Measurements from ENCODE around the gene UNC13D.
"Not testable (repeated sequence)": the region's sequence is repeated elsewhere in the genome, so short reads cannot be mapped to it uniquely, and the experiment has no call there.

Gene UNC13D

GRCh38 chr17:75843577-75844529 lies at the start of gene UNC13D:
Gene UNC13D, minus strand, starts transcription at chr17:75844404. Its CDS starts 67 bp downstream, at chr17:75844337.
- in situ Hi-C loops (cut with MboI; ENCODE audit: low sequenced_read_pairs), result no loop called here

- in situ Hi-C loops (cut with MboI; ENCODE audit: low sequenced_read_pairs), result no loop called here
Observed at GRCh38 chr17:75893305-75894048, 49.3 kb upstream of the UNC13D start.

DNA sequence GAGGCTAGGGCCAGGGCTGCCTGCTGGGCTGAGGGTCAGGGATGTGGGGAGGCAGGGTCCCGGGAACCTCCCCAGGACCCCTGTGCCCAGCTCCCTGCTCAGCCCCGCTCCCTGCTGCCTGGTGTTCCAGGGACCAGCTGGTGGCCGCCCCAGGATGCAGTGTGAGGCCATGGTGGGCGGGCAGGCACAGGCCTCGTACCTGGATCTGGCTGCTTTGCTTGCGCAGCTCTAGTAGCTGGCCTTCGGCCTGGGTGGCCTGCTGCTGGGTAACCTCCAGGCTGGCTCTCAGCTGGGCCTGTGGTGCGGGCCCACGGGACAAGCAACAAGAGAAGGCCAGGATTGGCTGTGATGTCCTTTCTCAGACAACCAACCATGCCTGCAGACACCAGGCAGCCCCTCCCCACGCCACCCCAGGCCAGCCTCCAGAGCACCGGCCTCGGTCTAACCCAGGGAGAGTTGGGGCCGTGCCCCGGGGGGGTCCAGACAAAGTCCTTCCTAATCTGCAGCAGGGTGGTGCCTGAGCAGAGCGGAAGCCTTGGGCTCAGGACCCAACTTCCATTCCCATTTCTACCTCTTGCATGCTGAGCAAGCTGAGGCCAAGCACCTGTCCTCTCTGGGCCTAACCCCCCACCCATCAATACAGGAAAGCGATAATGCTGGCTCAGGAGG lies 48.5 kb upstream of the UNC13D start:
- in situ Hi-C loops (cut with MboI; ENCODE audit: low sequenced_read_pairs), result no loop called here

- in situ Hi-C loops (cut with MboI; ENCODE audit: low sequenced_read_pairs), result no loop called here
Observed at GRCh38 chr17:75891605-75892555, 47.7 kb upstream of the UNC13D start.

GRCh38 chr17:75891022-75891604 lies 46.9 kb upstream of the UNC13D start:
- in situ Hi-C loops (cut with MboI; ENCODE audit: low sequenced_read_pairs), result no loop called here

DNA sequence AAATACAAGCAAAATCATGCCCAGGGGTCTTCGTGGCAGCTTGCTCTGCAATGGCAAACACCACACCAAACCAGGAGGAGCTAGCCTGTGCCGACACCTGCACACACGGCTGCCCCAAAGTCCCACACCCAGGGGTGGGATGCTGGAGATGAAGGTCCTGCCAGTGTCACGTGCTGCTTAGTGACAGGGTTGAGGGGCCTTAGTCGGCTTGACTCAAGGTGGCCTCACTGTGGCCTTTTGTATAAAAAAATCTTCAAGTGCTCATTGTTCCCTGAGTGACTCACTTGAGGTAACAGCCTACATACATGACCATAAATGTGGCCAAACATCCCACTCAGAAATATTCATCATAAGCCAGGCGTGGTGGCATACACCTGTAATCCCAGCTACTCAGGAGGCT lies 45.2 kb upstream of the UNC13D start:
- in situ Hi-C loops (cut with MboI; ENCODE audit: low sequenced_read_pairs), result no loop called here

GRCh38 chr17:75888484-75888883 lies 44.3 kb upstream of the UNC13D start:
- in situ Hi-C loops (cut with MboI; ENCODE audit: low sequenced_read_pairs), result no loop called here

GRCh38 chr17:75885860-75886259 lies 41.7 kb upstream of the UNC13D start:
- in situ Hi-C loops (cut with MboI; ENCODE audit: low sequenced_read_pairs), result not testable (repeated sequence)

DNA sequence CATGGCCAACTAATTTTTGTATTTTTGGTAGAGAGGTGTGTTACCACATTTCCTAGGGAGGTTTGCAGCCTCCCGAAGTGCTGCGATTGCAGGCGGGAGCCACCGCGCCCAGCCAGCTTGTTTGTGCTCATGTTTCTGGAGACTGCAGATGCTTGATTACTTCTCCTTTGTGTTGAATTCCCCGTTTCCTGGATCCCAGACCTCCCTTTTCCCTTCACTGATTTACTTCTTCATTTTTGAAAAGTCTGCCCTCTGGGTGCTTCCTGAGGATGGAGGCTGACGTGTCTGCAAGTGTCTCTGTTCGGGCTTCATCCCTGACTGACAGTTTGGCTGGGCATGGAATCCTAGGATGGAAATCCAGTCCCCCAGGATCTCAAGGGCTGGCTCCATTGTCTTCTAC lies 41.2 kb upstream of the UNC13D start:
- in situ Hi-C loops (cut with MboI; ENCODE audit: low sequenced_read_pairs), result no loop called here

GRCh38 chr17:75881678-75882454 lies 37.7 kb upstream of the UNC13D start:
- in situ Hi-C loops (cut with MboI; ENCODE audit: low sequenced_read_pairs), result no loop called here

DNA sequence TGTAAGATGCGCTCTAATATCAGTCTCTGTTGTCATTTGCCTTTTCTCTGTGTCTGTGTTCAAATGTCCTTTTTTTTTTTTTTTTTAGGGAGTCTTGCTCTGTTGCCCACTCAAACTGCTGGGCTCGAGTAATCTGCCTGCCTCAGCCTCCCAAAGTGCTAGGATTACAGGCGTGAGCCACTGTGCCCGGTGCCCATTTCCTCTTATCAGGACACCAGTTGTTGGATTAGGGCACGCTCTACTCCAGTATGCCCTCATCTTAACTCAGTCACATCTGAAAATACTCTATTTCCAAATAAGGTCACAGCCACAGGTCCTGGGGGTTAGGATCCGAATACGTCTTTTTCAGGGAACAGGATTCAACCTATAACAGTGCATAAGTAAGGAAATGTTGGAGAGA lies 36.1 kb upstream of the UNC13D start:
- in situ Hi-C loops (cut with MboI; ENCODE audit: low sequenced_read_pairs), result no loop called here

DNA sequence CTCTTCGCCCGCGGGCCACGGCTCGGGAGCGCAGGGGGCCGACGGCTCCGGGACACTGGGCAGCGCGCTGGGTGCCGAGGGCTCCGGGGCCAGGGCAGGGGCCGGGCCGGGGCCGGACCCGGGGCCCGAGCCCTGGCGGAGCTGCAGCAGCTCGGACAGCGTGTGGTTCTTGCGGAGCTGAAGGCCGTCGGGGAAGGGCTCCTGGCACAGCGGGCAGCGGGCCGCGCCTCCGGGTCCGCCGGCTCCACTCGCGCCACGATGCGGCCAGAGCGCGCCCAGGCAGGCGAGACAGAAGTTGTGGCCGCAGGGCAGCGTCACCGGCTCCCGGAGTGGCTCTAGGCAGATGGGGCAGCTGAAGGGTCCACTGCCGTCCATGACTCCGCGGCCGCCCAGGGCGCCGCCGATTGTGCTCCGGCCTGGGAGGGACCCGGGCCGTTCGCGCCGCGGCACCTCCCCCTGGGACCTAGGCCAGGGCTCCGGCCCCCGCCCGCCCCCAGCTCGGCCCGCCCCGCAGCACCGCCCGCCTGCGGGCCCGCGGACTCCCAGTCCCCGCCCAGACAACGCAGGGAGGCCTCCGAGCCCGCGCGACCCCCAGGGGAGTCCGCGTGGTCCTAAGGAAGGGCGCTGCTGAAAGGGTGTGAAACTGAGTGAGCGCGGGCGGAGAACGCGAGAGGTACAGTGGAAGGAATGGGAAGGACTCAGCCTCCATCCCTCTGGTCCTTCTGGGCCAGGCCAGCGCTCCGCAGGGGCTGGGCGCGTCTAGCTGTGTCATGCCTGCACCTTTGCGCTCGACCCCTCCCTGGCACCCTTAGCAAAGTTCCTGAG lies 34.2 kb upstream of the UNC13D start, which contains the start of gene TRIM47:
Gene TRIM47, minus strand, starts transcription at position 408 of the 825 bp plus-strand sequence. Its CDS starts 33 bp downstream, at position 375.
- in situ Hi-C loops (cut with MboI; ENCODE audit: low sequenced_read_pairs), result no loop called here

GRCh38 chr17:75877752-75878173 lies 33.6 kb upstream of the UNC13D start:
- in situ Hi-C loops (cut with MboI; ENCODE audit: low sequenced_read_pairs), result no loop called here

DNA sequence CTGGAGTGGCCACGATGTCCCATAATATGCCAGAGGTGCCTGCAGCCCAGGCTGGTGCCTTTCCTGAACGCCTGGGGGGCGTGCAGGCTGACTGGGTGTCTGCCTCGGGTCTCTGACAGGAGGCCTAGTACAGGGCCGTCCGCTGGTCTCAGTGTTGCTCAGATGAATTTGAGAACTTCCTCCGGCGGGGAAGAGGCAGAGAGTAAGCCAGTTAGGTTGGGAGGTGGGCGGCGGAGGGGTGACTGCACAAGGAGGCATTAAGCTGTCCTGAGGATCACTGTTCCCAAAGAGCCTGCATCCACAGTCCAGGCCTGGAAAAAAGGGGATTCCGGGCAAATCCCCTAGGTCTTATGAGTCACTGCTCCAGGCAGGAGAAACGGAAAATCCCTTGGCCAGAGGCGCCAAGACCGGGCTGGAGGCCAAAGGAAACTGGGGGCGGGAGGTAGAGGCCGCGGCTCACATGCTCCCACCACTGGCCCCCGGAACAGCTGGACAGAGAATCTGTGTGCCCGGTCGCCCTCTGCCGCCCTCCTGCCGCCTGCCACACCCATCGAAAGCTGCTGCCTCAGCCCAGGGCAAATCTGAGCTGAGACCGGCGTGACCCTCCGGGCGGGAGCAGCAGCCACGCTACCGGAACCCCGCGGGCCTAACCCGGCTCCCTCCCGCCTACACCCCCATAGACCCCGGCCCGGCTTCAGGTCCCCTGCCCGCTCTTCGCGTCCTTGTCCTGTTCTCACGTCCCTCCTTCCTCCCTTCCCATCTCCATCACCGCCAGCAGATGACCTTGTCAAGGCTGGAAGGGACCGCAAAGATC lies 32.9 kb upstream of the UNC13D start:
- in situ Hi-C loops (cut with MboI; ENCODE audit: low sequenced_read_pairs), result no loop called here

DNA sequence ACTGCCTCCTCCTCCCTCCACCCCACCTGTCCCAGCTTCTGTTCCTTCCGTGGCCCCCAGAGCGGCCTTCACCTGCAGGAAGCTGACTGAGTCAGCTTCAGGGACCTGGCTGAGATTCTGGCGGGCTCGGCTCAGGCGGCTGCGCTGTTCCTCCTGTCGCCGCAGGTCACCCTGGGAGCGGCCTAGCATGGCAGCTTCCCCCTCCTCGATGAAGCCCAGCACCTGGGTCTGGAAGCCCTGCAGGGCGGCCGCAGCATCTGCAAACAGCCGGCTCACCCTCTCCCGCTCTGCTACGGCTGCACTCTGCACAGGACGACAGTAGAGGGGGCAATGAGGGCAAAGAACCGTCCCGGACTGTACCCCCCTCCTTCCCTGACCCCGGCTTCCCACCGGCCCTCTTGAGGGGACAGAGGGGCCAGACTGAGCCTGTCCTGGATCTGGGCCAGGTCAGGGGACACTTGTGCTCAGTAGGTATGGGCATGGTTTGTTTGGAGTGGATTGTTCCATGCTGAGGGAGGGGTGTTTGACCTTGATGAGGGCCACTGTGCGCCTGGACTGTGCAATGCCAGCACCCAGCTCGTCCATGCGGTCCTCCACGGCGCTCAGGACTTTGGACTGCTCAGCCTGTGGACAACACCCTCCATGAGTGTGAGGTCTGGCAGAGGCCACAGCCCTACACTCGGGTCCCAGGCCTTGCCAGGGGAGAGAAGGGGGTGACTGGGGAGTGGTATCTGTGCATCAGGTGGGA lies 32.2 kb upstream of the UNC13D start:
- in situ Hi-C loops (cut with MboI; ENCODE audit: low sequenced_read_pairs), result no loop called here

GRCh38 chr17:75875940-75876189 lies 31.7 kb upstream of the UNC13D start:
- in situ Hi-C loops (cut with MboI; ENCODE audit: low sequenced_read_pairs), result no loop called here

All from hTERT RPE-1 (cell line).